ENCODE data around the gene WNT5A. TPM values are rescaled to one million over a fixed set of nuclear protein-coding genes. Genes with fewer than 3 reads are reported as not detected.

Gene WNT5A
- total RNA-seq, 1 experiment from 2014 or later = 1.1 TPM

DNA sequence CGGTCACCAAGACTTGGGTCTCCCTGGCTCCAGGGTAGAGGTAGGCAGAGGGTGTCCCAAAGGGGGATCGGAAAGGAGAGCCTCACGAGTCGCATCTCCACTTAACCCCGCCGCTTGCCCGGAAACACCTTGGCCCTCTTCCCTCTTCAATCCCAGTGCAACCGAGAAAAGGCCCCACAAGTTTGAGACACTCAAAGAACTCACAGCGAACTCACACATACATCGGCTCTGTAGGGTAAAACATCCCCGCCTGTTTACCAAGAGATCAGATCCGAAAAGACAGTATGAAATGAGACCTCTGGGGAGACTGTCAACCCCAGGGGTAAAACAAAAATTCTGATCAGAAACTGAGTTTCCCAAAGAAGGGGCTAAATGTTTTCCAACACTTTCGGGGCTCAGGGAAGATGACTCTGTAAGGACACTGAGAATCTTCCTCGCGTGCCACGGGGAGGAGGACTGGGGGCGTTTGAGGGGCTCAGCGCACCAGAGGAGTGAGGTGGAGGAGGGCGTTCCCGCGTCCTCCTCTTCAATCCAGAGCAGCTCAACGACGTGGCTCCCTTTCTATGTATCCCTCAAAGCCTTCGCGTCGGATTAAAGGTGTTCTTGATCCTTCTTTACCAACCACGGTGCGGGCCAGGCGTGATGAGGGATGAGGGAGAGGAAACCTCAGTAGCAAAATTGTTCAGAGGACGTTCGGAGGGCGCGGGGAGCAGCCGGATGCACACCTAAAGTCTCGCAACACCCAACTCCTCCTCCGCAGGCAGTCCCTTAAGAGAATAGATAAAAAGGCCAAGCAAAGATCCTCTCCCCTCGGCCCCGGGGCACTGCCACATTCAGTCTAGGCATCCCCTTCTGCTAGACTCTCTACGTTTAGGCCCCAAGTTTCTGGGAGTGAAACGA, 3.7 kb downstream of the WNT5A start:
- Histone ChIP-seq H2BK120ac (ENCODE audit: low read depth, low read length, poor library complexity, severe bottlenecking) (no peak overlapping the region), H3K79me1 (ENCODE audit: insufficient read depth, low read depth, low read length, poor library complexity, severe bottlenecking) (no peaks in the 10 kb centered on the region), H3K23ac (ENCODE audit: insufficient read length, low read depth, low read length) (no peak overlapping the region), H3K9ac (ENCODE audit: extremely low read depth, insufficient read length, low read length) (no peak overlapping the region), H2AFZ (ENCODE audit: low read length) (no peak overlapping the region), H4K91ac (ENCODE audit: insufficient read length, low read depth, low read length) (no peak overlapping the region), H4K8ac (replicated peaks; ENCODE audit: insufficient read length, low read depth, low read length) (no peak overlapping the region), H3K4me1 (ENCODE audit: insufficient read depth, low read length) (peaks cover 2% of the 10 kb centered on the region; the same call in 1 of the 2 replicates), H3K14ac (ENCODE audit: insufficient read depth, low read length) (no peak overlapping the region), H2BK20ac (ENCODE audit: low read depth, low read length, poor library complexity, severe bottlenecking) (no peak overlapping the region), H3K27ac (ENCODE audit: insufficient read length, low read depth, low read length) (no peak overlapping the region), H4K5ac (ENCODE audit: insufficient read length, low read depth, low read length) (no peak overlapping the region), H3K56ac (ENCODE audit: insufficient read length, low read depth, low read length) (no peak overlapping the region), H3K23me2 (ENCODE audit: insufficient read length, low read depth, low read length, poor library complexity, severe bottlenecking) (peaks cover 63% of the 10 kb centered on the region), H3K9me3 (ENCODE audit: control insufficient read depth, low read depth, low read length) (no peaks in the 10 kb centered on the region), H3K27me3 (ENCODE audit: insufficient read depth, low read length) (peaks cover 51% of the 10 kb centered on the region; the same call in 1 of the 2 replicates), H3K79me2 (ENCODE audit: insufficient read depth, low read length) (no peaks in the 10 kb centered on the region), H2AK5ac (ENCODE audit: insufficient read length, low read length) (no peak overlapping the region), H3T11ph (ENCODE audit: low read length) (no peak overlapping the region), H2BK12ac (ENCODE audit: insufficient read length, low read depth, low read length) (no peak overlapping the region), H3K4ac (ENCODE audit: low read depth, low read length) (no peak overlapping the region), H2BK15ac (ENCODE audit: low read depth, low read length) (no peak overlapping the region), H4K20me1 (ENCODE audit: control insufficient read depth, insufficient read depth, insufficient read length) (no peaks in the 10 kb centered on the region), H3K18ac (ENCODE audit: insufficient read length, low read depth, low read length) (no peak overlapping the region), H2BK5ac (ENCODE audit: insufficient read length, low read length) (no peak overlapping the region), H3K4me2 (ENCODE audit: insufficient read depth, insufficient read length, low read length) (peak overlapping the region; percentile 70)
- H3K4me1 Mint-ChIP-seq = peaks cover 45 to 50% of the 10 kb centered on the region in 2 experiments
- peaks cover 0 to 5% of the 10 kb centered on the region in 2 experiments; a peak in 3 of 5 replicates for H3K9me3 Mint-ChIP-seq
- 0 out of 7 replicates have a peak, but pooled peaks cover 0 to 2% (median 0%) of the 10 kb centered on the region in 3 experiments for H3K36me3 Mint-ChIP-seq (ENCODE audit: insufficient read depth in 1 of 3, low read depth in 3 of 3)
- peak overlapping the region; percentile 78 to 87 for H3K4me3 Mint-ChIP-seq
- H3K27ac Mint-ChIP-seq = no peak overlapping the region; a peak in 1 of 7 replicates
- H3K27me3 Mint-ChIP-seq (ENCODE audit: low read depth) = peaks cover 97% of the 10 kb centered on the region
- no CpG with 5 or more reads among the region's 40 CpGs for WGBS (ENCODE audit: extremely low coverage, insufficient read length, low lambda C conversion rate)
- peak; percentile 38 for DNase-seq
- TF ChIP-seq, protein P1, sequence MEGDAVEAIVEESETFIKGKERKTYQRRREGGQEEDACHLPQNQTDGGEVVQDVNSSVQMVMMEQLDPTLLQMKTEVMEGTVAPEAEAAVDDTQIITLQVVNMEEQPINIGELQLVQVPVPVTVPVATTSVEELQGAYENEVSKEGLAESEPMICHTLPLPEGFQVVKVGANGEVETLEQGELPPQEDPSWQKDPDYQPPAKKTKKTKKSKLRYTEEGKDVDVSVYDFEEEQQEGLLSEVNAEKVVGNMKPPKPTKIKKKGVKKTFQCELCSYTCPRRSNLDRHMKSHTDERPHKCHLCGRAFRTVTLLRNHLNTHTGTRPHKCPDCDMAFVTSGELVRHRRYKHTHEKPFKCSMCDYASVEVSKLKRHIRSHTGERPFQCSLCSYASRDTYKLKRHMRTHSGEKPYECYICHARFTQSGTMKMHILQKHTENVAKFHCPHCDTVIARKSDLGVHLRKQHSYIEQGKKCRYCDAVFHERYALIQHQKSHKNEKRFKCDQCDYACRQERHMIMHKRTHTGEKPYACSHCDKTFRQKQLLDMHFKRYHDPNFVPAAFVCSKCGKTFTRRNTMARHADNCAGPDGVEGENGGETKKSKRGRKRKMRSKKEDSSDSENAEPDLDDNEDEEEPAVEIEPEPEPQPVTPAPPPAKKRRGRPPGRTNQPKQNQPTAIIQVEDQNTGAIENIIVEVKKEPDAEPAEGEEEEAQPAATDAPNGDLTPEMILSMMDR (conservative IDR thresholded peaks at IDR 0.05) = no peak

Measured in H9 (cell line).